NCI-H748 treated with DMSO at 0.1 percent for 48 hours (cell line): ENCODE results near the gene HOXD4.

Source experiments
- DNase-seq: peaks from one replicate; lab custom pipeline; 2025; lab: John Stamatoyannopoulos, UW

The HOXD4 gene

DNA sequence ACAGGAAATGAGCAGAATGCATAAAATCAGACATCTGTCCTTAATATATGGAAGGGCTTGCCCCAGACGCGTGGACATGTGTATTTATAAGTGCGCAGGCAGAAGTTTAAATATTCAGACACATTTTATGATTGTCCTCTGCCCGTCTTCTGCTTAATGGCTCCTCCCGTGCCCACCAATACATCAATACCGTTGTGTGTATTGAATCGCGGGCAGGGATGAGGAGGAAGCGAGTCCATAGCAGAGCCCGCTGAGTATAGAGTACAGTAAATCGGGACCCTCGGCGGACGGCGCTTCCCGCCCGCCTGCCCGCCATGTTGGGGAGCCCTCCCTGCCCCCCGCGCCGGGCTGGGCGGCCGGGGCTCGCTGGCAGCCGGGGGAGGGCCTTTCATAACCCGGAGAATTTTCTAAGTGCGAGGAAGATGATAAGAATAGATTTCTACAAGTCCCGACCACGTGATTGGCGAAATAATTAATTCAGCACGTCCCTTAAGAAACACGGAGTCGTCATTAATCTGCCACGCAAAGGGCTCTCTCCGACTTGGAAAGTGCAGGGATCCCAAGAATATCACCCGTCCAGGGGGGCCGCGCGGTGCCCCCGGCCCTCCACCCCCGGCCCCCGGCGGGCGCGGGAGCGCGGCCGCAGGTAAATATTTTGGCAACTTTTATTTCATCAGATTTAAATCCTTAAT lies 5.6 kb downstream of the HOXD4 start, which contains the start of gene HOXD3:
HOXD3 (plus strand) TSS at position 501 of the 692 bp plus-strand sequence. CDS start 11,808 bp downstream, outside the sequence.
- peak; percentile 53 for DNase-seq

DNA sequence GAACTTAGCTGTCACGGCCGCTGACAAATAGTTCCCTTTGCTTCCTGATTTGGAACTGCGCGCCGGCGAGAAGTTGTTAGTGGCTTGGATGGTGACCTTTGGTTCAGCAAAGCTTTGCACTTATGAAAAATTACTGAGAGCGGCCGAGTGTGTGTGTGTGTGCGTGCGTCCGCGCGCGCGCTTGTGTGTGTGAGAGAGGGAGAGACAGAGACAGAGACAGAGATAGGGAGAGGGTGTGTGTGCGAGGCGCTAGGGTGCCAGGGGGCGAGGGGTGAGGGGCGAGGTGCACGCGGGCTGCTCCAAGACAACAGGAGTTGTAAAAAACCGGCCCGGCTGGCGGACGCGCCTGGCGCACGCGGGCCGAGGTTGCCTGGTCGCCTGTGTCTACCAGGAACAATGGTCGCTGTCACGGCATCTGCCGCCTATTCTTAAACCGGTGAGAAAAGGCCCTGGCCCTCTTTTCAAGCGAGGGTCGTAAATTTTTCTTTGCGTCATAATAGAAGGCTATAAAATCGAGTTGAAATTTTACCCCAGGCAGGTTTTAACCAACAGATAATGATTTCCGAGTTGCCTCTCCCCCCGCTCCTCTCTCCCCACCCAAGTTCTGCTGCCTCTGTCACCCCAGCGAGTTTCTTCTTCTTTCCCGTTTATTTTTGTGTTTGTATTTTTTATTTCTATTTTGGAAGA lies 6.3 kb downstream of the HOXD4 start:
- DNase-seq = peak; percentile 77

GRCh38 chr2:176158186-176158591 lies 6.8 kb downstream of the HOXD4 start:
- DNase-seq = peak; percentile 71

DNA sequence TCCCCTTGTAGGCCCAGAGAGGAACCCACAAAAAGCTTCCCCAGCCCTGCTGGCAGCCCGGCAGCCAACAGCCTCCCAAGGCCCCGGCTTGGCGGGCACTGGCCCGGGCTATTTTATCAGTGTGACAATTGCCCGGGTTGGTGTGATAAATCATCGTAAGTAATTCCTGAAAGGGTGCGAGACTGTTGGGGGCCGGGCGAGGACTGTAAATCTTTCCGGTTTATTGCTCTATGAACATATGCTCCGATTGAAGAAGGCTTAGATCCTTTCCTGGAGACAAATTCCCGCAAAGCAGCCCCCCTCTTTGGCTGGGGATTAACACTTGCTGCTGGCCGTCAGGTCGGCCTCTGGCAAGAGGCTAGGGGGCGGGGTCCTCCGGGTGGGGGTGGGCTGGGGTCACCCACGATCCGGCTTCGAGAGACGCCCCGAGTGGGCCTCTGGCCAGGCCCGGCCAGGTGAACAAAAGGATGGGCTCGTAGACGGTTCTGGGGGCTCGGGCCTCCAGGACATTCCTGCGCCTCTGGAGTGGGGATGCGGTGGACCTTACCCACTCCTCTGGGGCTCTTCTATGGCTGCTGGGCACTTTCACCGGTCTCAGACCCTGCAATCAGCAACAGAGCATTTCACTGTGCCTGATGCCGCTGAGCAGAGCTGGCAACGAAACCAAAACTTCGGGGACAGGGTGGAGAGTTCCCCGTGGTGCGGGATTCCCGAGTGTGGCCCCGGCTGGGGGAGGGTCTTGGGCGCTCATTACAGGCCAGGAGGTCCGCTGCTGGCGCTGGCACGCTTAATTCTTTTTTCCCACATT lies 7.7 kb downstream of the HOXD4 start:
- DNase-seq = no peak

GRCh38 chr2:176159663-176160250 lies 8.4 kb downstream of the HOXD4 start:
- no peak for DNase-seq

GRCh38 chr2:176160251-176160985 lies 9.1 kb downstream of the HOXD4 start:
- no peak for DNase-seq

GRCh38 chr2:176160986-176161824 lies 9.9 kb downstream of the HOXD4 start:
- DNase-seq = no peak

- DNase-seq = no peak
Measured at GRCh38 chr2:176161825-176162626, 10.7 kb downstream of the HOXD4 start.

DNA sequence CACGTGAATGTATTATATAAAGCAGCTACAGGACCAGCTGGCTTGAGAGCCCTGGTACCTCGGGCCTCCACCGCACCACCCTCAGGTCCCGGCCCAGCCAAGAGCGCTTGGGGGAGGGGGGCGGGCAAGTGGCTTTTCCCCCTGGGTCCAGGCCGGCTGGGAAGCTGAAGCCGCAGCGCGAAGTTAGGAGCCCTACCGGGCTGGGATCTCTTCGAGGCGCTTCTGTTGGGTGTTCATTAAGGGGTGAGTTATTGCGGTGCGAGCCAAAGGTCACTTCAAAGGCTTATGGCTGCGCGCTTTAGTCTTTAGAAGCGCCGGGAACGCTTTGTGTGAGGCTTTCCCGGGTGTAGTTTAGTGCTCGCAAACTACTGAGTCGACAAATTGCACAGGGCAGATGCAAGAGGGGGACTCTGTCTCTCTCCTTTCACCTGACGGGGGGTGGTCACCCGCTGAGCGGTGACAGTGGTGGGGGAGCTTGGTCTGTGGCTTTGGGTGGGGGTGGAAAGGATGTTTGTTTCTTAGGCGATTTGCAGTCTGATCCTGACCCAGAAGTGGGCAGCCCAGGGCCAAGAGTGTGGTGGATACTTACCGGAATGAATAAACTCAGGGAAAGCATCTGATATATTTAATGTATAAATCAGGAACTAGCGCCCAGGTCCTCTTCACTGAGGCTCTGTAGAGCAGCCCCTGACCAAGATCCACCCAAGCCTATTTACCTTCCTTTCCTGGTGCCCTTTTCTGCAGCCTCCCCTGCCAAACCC lies 11.7 kb downstream of the HOXD4 start:
- DNase-seq = no peak

DNA sequence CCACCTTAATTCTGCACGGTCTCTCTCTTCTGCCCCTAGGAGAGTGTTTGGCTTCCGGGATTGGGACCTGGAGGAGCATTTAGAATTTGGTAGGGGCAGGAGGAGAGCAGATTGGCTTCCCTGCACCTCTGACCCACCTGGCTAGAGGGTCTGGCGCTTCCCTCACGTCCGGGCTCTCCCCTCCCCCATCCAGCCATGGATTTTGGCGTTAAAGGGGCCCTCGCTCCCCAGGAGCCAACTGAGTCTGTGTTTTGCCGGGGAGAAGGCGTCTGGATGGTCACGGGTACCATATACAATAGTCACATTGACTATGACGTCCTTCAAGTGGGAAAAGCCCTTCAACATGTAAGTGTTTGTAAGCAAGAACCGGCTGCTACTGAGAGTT lies 12.3 kb downstream of the HOXD4 start:
- no peak for DNase-seq

DNA sequence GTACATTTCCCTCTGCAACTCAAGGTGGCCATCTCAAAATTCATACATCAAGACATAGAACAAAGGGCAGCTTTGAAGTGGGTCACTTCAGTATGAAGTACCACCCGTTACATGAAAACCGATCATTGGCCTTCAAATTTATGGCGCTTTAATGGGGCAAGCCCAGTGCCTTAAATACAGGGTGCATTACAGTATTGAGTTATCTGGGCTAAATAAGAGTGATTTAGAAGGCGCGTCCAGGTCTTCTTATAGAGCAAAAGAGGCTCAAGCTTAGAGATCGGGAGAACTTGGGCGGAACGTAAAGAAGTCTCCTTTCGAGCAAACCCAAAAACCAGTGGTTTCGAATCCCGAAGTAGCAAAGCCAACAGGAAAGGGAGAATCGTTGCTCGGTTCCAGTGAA lies 12.9 kb downstream of the HOXD4 start:
- DNase-seq = no peak

DNA sequence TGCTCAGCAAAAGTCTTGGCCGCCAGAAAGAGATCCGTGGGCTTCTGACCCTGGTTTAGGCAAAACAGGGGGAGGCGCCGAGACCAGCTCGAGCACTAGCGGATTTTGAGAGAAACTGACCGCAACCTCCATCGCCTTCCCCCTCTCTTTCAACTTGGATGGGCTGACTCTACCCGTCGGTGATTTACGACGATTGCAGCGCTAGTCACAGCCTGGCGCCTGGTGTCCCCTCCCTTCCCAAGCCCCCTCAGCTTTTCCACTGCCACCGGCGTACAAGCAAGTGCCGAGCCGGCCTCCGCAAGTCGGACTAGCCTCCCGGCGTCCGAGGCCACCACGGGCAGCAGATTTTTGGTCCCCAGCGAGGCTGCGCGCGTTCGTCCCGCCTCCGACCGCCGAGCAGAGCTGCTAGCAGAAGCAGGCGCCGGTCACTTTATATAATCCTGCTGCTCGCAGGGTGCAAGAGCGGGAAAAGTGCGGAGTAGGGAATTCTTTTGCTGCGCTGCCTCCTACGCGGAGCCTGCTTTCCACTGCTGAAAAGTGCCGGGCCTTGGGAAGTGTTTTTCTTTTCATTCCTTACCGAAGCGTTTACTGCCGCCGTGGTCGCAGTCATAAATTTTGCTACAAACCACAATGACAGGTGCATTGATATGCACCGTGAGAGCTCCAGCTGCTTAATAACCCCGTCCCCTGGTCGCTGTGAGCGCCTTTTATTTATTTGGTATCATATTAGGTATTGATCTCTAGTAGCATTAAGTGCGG lies 13.4 kb downstream of the HOXD4 start:
- DNase-seq = no peak

- no peak for DNase-seq
Measured at GRCh38 chr2:176165370-176166050, 14.2 kb downstream of the HOXD4 start.

GRCh38 chr2:176166272-176166671 lies 14.9 kb downstream of the HOXD4 start:
- no peak for DNase-seq

- no peak for DNase-seq
Measured at GRCh38 chr2:176167398-176167797, 16.0 kb downstream of the HOXD4 start.

DNA sequence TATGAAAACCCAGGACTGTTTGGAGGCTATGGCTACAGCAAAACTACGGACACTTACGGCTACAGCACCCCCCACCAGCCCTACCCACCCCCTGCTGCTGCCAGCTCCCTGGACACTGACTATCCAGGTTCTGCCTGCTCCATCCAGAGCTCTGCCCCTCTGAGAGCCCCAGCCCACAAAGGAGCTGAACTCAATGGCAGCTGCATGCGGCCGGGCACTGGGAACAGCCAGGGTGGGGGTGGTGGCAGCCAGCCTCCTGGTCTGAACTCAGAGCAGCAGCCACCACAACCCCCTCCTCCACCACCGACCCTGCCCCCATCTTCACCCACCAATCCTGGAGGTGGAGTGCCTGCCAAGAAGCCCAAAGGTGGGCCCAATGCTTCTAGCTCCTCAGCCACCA lies 17.8 kb downstream of the HOXD4 start:
- DNase-seq = no peak

GRCh38 chr2:176169711-176170110 lies 18.4 kb downstream of the HOXD4 start:
- DNase-seq = no peak
